ENCODE measurements around the gene MALT1.

MALT1 gene

DNA sequence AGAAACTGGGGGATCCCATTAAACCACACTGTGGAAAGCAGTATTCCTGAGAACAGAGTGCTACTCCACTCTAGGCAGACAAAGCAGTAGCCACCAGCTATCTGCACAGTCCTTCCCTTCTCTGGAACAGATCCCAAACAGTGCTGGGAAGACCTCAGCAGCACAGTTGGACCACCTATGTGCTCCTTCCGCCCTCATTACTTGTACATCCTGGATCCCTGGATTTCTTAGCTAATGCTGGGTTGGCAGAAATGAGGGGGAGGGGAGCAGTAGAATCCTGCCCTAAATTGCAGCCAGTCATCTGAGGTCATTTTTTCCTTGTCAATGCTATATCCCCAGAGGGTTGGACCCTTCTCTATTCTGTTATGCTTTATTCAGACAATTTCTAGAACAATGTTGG lies 13.8 kb upstream of the MALT1 start:
- peaks cover 23% of the 10 kb centered on the region for H3K79me2 ChIP-seq (ENCODE audit: low read length)
- H3K27me3 ChIP-seq (replicated peaks; ENCODE audit: insufficient read depth, low read length), result no peaks in the 10 kb centered on the region
- H3K36me3 ChIP-seq (replicated peaks; ENCODE audit: insufficient read depth, low read length), result peaks cover 5% of the 10 kb centered on the region
- H3K4me3 ChIP-seq (ENCODE audit: low read length), result peak overlapping the region; percentile 27
- no peaks in the 10 kb centered on the region for H3K9me3 ChIP-seq (replicated peaks; ENCODE audit: insufficient read depth, low read length)
- DNase-seq, result no peak
- H3F3A ChIP-seq (ENCODE audit: insufficient read depth, low read length), result peaks cover 29% of the 10 kb centered on the region
- TF ChIP-seq, protein P1, sequence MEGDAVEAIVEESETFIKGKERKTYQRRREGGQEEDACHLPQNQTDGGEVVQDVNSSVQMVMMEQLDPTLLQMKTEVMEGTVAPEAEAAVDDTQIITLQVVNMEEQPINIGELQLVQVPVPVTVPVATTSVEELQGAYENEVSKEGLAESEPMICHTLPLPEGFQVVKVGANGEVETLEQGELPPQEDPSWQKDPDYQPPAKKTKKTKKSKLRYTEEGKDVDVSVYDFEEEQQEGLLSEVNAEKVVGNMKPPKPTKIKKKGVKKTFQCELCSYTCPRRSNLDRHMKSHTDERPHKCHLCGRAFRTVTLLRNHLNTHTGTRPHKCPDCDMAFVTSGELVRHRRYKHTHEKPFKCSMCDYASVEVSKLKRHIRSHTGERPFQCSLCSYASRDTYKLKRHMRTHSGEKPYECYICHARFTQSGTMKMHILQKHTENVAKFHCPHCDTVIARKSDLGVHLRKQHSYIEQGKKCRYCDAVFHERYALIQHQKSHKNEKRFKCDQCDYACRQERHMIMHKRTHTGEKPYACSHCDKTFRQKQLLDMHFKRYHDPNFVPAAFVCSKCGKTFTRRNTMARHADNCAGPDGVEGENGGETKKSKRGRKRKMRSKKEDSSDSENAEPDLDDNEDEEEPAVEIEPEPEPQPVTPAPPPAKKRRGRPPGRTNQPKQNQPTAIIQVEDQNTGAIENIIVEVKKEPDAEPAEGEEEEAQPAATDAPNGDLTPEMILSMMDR (IDR thresholded peaks at IDR 0.05; ENCODE audit: low read length), result no peak
- TF ChIP-seq EZH2phosphoT487 (IDR thresholded peaks at IDR 0.05; ENCODE audit: low read length), result no peak
- TF ChIP-seq EZH2 (optimal IDR thresholded peaks at IDR 0.05; ENCODE audit: low read depth, low read length), result no peak
- no peaks in the 10 kb centered on the region for H3K9me2 ChIP-seq (replicated peaks; ENCODE audit: insufficient read depth, low read length)
- peak overlapping the region; percentile 10; the same call in 1 of the 2 replicates for H2AFZ ChIP-seq (ENCODE audit: low read length)
- H4K20me1 ChIP-seq (ENCODE audit: insufficient read depth, low read length), result no peaks in the 10 kb centered on the region
- peak overlapping the region; percentile 61 for H3K9ac ChIP-seq (ENCODE audit: low read length)
- peaks cover 55% of the 10 kb centered on the region for H3K4me1 ChIP-seq (ENCODE audit: low read length)
- H3K4me2 ChIP-seq (ENCODE audit: low read depth, low read length), result peak overlapping the region; percentile 73
- H3K27ac ChIP-seq (ENCODE audit: low read length), result peak overlapping the region; percentile 98

DNA sequence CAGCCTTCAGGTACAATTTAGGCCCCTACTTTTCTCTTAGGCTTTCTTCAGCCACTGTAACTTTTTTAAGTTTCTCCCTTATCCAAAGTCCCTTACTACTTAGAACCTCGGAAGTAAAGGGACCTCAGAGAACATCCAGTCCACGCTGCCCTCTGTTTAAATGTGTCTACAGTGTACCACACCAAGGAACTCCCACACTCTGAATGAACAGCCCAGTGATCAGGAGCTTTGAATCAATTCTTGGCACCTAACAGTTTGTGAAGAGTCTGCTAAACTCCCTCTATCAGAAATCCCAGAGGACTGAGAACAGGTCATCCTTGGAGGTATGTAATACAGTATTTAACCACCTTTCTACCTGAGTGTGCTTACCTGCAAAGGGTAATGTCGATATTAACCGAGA lies 11.6 kb upstream of the MALT1 start:
- Histone ChIP-seq H3F3A (ENCODE audit: insufficient read depth, low read length) (peaks cover 37% of the 10 kb centered on the region), H3K9me3 (replicated peaks; ENCODE audit: insufficient read depth, low read length) (no peaks in the 10 kb centered on the region), H3K9me2 (replicated peaks; ENCODE audit: insufficient read depth, low read length) (no peaks in the 10 kb centered on the region), H3K79me2 (ENCODE audit: low read length) (peaks cover 24% of the 10 kb centered on the region), H3K9ac (ENCODE audit: low read length) (peak overlapping the region; percentile 71; the same call in 1 of the 2 replicates), H3K27me3 (replicated peaks; ENCODE audit: insufficient read depth, low read length) (no peaks in the 10 kb centered on the region), H4K20me1 (ENCODE audit: insufficient read depth, low read length) (no peaks in the 10 kb centered on the region), H3K4me3 (ENCODE audit: low read length) (peak overlapping the region; percentile 79), H3K36me3 (replicated peaks; ENCODE audit: insufficient read depth, low read length) (peaks cover 5% of the 10 kb centered on the region), H2AFZ (ENCODE audit: low read length) (no peak overlapping the region), H3K4me2 (ENCODE audit: low read depth, low read length) (peak overlapping the region; percentile 67), H3K27ac (ENCODE audit: low read length) (peak overlapping the region; percentile 98; the same call in 1 of the 2 replicates), H3K4me1 (ENCODE audit: low read length) (peaks cover 51% of the 10 kb centered on the region)
- no peak for DNase-seq
- TF ChIP-seq, protein P1 (IDR thresholded peaks at IDR 0.05; ENCODE audit: low read length), result no peak
- TF ChIP-seq EZH2phosphoT487 (IDR thresholded peaks at IDR 0.05; ENCODE audit: low read length) (no peak), EZH2 (optimal IDR thresholded peaks at IDR 0.05; ENCODE audit: low read depth, low read length) (no peak)

DNA sequence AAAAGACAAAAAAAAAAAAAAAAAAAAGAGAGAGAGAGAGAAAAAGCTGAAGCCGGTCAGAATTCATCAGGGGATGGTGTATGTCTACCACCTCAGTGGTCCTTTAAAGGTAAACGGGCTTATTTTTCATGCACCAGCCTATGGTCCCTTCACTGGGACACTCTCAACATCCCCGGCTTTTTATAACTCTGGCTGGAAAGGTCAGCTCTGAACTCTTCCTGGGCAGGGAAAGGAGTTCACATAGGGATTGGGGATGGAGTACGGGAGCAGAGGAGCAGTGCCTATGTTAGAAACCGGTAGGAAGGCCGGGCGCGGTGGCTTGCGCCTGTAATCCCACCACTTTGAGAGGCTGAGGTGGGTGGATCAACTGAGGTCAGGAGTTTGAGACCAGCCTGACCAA lies 10.3 kb upstream of the MALT1 start:
- H3K27ac ChIP-seq (ENCODE audit: low read length), result no peak overlapping the region

More for the DNA sequence above, 10.3 kb upstream of the MALT1 start:
- peaks cover 24% of the 10 kb centered on the region for H3K79me2 ChIP-seq (ENCODE audit: low read length)
- no peak for TF ChIP-seq EZH2phosphoT487 (IDR thresholded peaks at IDR 0.05; ENCODE audit: low read length)
- TF ChIP-seq, protein P1 (IDR thresholded peaks at IDR 0.05; ENCODE audit: low read length), result no peak
- no peak for TF ChIP-seq EZH2 (optimal IDR thresholded peaks at IDR 0.05; ENCODE audit: low read depth, low read length)
- no peak overlapping the region for H3K9ac ChIP-seq (ENCODE audit: low read length)
- no peaks in the 10 kb centered on the region for H3K27me3 ChIP-seq (replicated peaks; ENCODE audit: insufficient read depth, low read length)
- H2AFZ ChIP-seq (ENCODE audit: low read length), result no peak overlapping the region
- peaks cover 5% of the 10 kb centered on the region for H3K36me3 ChIP-seq (replicated peaks; ENCODE audit: insufficient read depth, low read length)
- H3K4me1 ChIP-seq (ENCODE audit: low read length), result peaks cover 42% of the 10 kb centered on the region
- H4K20me1 ChIP-seq (ENCODE audit: insufficient read depth, low read length), result no peaks in the 10 kb centered on the region
- no peak overlapping the region for H3K4me2 ChIP-seq (ENCODE audit: low read depth, low read length)
- no peak overlapping the region for H3K4me3 ChIP-seq (ENCODE audit: low read length)
- H3K9me3 ChIP-seq (replicated peaks; ENCODE audit: insufficient read depth, low read length), result no peaks in the 10 kb centered on the region
- peaks cover 39% of the 10 kb centered on the region for H3F3A ChIP-seq (ENCODE audit: insufficient read depth, low read length)
- H3K9me2 ChIP-seq (replicated peaks; ENCODE audit: insufficient read depth, low read length), result no peaks in the 10 kb centered on the region
- DNase-seq, result no peak
